Brain microvascular endothelial cell (primary cell): ENCODE data around the gene DUSP28.

Experiments
- DNase-seq: peaks from one replicate; pipeline ENCODE4 v3.0.0-alpha.2; 2020
- H3K27ac ChIP-seq: fragments of 250-450 bp; sonication (Bioruptor Pico); 2 replicates; pipeline ENCODE4 v1.5.1; 2020; ENCODE audit warnings: mild to moderate bottlenecking, moderate library complexity
- H3K27me3 ChIP-seq: fragments of 250-450 bp; sonication (Bioruptor Pico); replicated peaks from 2 replicates; pipeline ENCODE4 v1.5.1; 2020; ENCODE audit warnings: mild to moderate bottlenecking
- H3K36me3 ChIP-seq: fragments of 250-450 bp; sonication (Bioruptor Pico); replicated peaks from 2 replicates; pipeline ENCODE4 v1.5.1; 2020; ENCODE audit warnings: mild to moderate bottlenecking
- H3K4me3 ChIP-seq: 2 replicates; pipeline ENCODE4 v1.5.1; 2011; ENCODE audit warnings: low read depth, mild to moderate bottlenecking, control low read depth, low read length, moderate library complexity
- in situ Hi-C: cut with HindIII; loops from 2 replicates; pipeline ENCODE4 v1.10.0; 2017; ENCODE audit warnings: low sequenced_read_pairs, low pct_ligation_motif_present
- TF ChIP-seq, protein P1 (sequence below): IDR thresholded peaks from 2 replicates; pipeline ENCODE4 v1.5.1; 2011; ENCODE audit warnings: low read depth, mild to moderate bottlenecking, moderate library complexity, low read length, control low read depth, inconsistent platforms; ENCODE audit errors: missing control alignments

Gene DUSP28

DNA sequence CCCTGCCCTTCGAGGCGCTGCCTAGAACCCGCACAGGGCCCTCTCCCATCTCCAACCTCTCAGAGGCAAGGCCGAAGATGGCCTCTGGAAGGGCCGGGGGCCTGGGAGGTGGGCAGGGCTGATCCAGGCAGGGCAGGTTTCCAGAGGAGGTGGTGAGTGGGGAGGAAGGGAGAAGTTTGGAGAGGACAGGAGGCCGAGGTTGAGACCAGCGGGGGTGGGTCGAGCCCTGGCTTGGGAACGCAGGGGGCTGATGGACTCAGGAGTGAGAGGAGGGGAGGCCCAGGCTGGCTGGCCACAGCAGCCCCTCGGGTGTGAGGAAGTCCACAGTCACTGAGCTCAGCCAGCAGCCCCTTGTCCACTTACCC, 36.9 kb downstream of the DUSP28 start:
- TF ChIP-seq, protein P1, sequence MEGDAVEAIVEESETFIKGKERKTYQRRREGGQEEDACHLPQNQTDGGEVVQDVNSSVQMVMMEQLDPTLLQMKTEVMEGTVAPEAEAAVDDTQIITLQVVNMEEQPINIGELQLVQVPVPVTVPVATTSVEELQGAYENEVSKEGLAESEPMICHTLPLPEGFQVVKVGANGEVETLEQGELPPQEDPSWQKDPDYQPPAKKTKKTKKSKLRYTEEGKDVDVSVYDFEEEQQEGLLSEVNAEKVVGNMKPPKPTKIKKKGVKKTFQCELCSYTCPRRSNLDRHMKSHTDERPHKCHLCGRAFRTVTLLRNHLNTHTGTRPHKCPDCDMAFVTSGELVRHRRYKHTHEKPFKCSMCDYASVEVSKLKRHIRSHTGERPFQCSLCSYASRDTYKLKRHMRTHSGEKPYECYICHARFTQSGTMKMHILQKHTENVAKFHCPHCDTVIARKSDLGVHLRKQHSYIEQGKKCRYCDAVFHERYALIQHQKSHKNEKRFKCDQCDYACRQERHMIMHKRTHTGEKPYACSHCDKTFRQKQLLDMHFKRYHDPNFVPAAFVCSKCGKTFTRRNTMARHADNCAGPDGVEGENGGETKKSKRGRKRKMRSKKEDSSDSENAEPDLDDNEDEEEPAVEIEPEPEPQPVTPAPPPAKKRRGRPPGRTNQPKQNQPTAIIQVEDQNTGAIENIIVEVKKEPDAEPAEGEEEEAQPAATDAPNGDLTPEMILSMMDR = no peak
- no peak for DNase-seq
- peaks cover 9% of the 10 kb centered on the region for H3K36me3 ChIP-seq
- H3K27me3 ChIP-seq = no peaks in the 10 kb centered on the region
- H3K4me3 ChIP-seq = no peak overlapping the region
- no peak overlapping the region for H3K27ac ChIP-seq
- in situ Hi-C loops = no loop called here

DNA sequence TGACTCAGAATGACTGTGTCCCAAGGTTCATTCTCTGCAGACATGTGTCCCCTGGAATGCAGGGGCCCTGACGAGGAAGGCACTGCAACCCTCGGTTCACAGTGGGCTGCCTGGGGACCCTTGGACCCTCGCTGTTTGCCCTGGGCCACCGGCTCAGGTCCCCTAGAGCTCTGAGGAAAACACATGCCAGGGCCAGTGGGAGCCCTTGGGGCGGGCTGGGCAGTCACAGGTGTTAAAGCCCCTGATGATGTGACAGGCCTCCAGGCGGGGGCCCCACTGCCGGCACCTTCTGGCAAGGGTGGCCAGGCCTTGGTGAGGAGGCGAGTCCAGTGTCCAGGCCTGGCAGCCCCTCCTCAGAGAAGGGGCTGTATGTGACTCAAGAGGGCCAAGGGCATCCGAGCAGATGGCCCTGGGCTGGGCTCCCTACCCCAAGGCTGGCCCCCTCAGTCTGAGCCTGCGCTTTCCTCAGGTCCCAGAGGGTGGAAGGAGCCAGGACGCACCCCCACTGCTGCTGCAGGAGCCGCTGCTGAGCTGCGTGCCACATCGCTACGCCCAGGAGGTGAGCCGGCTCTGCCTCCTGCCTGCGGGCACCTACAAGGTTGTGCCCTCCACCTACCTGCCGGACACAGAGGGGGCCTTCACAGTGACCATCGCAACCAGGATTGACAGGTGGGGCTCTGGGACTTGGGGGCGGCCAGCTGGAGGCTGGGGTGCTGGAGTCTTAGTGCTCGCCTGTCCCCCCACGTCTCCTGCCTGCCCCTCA, 37.4 kb downstream of the DUSP28 start:
- no peak for DNase-seq
- Histone ChIP-seq H3K27ac (no peak overlapping the region), H3K4me3 (no peak overlapping the region), H3K36me3 (peaks cover 9% of the 10 kb centered on the region), H3K27me3 (no peaks in the 10 kb centered on the region)
- TF ChIP-seq, protein P1 = no peak
- in situ Hi-C loops = no loop called here

DNA sequence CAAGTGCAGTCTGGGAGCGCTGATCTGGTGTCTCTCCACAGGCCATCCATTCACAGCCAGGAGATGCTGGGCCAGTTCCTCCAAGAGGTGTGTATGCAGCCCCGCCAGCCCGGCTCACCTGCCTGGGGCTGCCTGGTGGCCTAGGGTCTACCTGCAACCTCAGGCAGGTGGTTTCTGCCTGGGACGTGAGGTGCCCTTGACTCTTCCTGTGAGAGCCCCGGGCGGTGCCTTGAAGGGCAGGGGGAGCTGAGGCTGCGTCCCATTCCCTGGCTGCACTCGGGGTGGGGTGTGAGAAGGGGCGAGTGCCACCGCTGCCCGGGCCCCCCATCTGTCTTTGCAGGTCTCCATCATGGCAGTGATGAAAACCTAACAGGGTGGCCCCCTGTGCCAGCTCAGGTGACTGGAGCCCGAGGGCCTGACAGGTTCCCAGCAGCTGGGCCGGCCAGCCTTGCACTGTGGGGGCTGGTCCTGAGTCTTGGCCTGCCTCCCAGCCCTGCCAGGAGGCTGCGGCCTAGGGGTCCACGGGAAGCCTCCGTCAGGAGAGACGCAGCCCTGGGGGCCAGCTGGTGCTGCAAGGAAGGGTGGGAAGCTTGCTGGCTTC, 38.3 kb downstream of the DUSP28 start:
- Histone ChIP-seq H3K27ac (no peak overlapping the region), H3K4me3 (no peak overlapping the region), H3K27me3 (no peaks in the 10 kb centered on the region), H3K36me3 (peaks cover 9% of the 10 kb centered on the region)
- no peak for DNase-seq
- in situ Hi-C loops = no loop called here
- TF ChIP-seq, protein P1 = no peak

DNA sequence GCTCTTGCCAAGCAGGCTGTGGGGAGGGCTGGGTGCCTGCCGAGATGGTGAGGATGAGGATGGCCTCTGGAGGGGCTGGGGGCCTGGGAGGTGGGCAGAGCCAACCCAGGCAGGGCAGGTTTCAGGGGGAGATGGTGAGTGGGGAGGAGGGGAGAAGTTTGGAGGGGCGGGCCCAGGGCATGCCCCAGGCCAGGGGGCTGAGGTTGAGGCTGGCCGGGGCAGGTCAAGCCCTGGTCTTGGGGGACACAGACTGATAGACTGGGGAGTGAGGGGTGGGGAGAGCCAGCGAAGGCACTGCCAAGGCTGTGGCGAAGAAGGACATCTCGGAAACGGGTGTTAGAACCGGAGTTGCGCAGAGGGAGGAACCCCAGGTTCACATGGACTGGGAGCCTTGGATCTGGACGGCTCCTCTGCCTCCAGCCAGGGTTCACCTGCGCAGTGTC, 39.0 kb downstream of the DUSP28 start:
- TF ChIP-seq, protein P1 = no peak
- no peak overlapping the region for H3K4me3 ChIP-seq
- H3K27me3 ChIP-seq = no peaks in the 10 kb centered on the region
- H3K36me3 ChIP-seq = peaks cover 9% of the 10 kb centered on the region
- DNase-seq = no peak
- H3K27ac ChIP-seq = no peak overlapping the region
- in situ Hi-C loops = no loop called here

DNA sequence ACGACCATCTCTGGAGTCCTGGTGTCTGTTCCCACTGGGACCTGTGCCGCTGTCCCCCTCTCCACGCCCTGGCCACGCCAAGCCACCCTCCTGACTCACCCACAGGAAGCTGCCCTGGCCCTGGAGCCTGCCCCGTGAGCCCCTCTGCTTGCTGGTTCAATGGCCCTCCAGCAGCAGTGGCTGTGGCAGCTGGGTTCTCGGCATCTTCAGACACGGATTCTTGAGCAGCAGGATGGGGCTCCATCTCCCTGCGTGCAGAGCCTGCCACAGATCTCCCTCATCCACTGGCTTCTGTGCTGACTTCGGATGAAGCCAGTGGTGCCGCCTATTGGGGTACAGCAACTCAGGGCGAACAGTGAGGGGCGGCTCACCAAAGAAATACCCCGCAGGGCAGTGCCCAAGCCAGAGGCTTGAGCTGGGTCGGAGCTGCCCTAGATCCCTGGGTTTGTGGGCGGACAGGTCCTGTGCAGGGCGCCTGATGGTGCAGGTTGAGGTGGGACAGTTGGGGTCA, 40.3 kb downstream of the DUSP28 start:
- TF ChIP-seq, protein P1 = no peak
- Histone ChIP-seq H3K36me3 (peaks cover 9% of the 10 kb centered on the region), H3K4me3 (no peak overlapping the region), H3K27ac (no peak overlapping the region), H3K27me3 (no peaks in the 10 kb centered on the region)
- no peak for DNase-seq
- in situ Hi-C loops = no loop called here
